A673 (cell line): ENCODE data around the gene LRRC8D. TPM values are rescaled to one million over a fixed set of nuclear protein-coding genes. Genes with fewer than 3 reads are reported as not detected.

Source experiments
- BruUV-seq: library from RNA; stranded (reverse); fragments of 400-500 nt; replicated peaks from 2 replicates; lab custom pipeline; 2021; lab: Mats Ljungman, UMichigan
- CTCF ChIA-PET: fragments of 300-600 bp; sonication (Branson Sonifier 250); formaldehyde crosslinking; loops from one replicate; lab custom pipeline; 2022; ENCODE audit warnings: antibody characterized with exemption; lab: Charles Lee
- POLR2A ChIA-PET: fragments of 300-600 bp; sonication (Branson Sonifier 250); formaldehyde crosslinking; loops from one replicate; lab custom pipeline; 2022; ENCODE audit warnings: antibody characterized with exemption; ENCODE audit not compliant: low non-redundant PET; lab: Charles Lee
- DNase-seq: peaks from one replicate; pipeline ENCODE4 v3.0.0-alpha.2; 2015; ENCODE audit warnings: low spot score
- H3K27ac ChIP-seq: fragments of 200-600 bp; sonication (generic); 2 replicates; pipeline ENCODE4 v1.5.1; 2016; ENCODE audit warnings: mixed run types, low read depth, mild to moderate bottlenecking, mixed read lengths, antibody characterized with exemption, low read length; ENCODE audit not compliant: poor library complexity, severe bottlenecking
- H3K27me3 ChIP-seq: fragments of 200-600 bp; sonication (generic); replicated peaks from 2 replicates; pipeline ENCODE4 v1.6.1; 2017; ENCODE audit warnings: mixed run types, low read depth, mild to moderate bottlenecking, mixed read lengths, antibody characterized with exemption, low read length; ENCODE audit not compliant: insufficient read depth, poor library complexity
- H3K36me3 ChIP-seq: fragments of 200-600 bp; sonication (generic); 2 replicates; pipeline ENCODE4 v1.6.1; 2016; ENCODE audit warnings: mixed run types, mild to moderate bottlenecking, mixed read lengths, antibody characterized with exemption, low read length; ENCODE audit not compliant: insufficient read depth, poor library complexity, severe bottlenecking
- H3K4me1 ChIP-seq: fragments of 200-600 bp; sonication (generic); 2 replicates; pipeline ENCODE4 v1.6.1; 2017; ENCODE audit warnings: mixed run types, mild to moderate bottlenecking, mixed read lengths, antibody characterized with exemption, low read length; ENCODE audit not compliant: insufficient read depth, poor library complexity, severe bottlenecking
- H3K4me3 ChIP-seq: fragments of 200-600 bp; sonication (generic); 2 replicates; pipeline ENCODE4 v1.5.1; 2016; ENCODE audit warnings: low read depth, mixed run types, mild to moderate bottlenecking, mixed read lengths, low read length; ENCODE audit not compliant: poor library complexity, severe bottlenecking
- H3K9me3 ChIP-seq: fragments of 200-600 bp; sonication (generic); 2 replicates; pipeline ENCODE4 v1.6.1; 2016; ENCODE audit warnings: mixed run types, low read depth, mild to moderate bottlenecking, mixed read lengths, antibody characterized with exemption, low read length; ENCODE audit not compliant: poor library complexity, severe bottlenecking
- EZH2 ChIP-seq: fragments of 200-600 bp; sonication (generic); IDR thresholded peaks from 2 replicates; pipeline ENCODE4 v1.6.1; 2017; ENCODE audit warnings: borderline replicate concordance, low read depth, mild to moderate bottlenecking, mixed read lengths, antibody characterized with exemption, low read length; ENCODE audit not compliant: poor library complexity, severe bottlenecking
- intact Hi-C: fragments of 100-400 bp; cut with micrococcal nuclease; formaldehyde crosslinking; loops from one replicate; pipeline ENCODE4 v1.10.0; 2022; ENCODE audit not compliant: unreplicated experiment
- total RNA-seq: library from RNA; stranded (reverse); gene quantifications from 2 replicates; pipeline ENCODE4 v1.2.3, GENCODE V29; 2021
- TF ChIP-seq, protein P1 (sequence below): fragments of 300-800, 200-600 bp; sonication (generic); conservative IDR thresholded peaks from 2 replicates; pipeline ENCODE4 v1.5.1; 2017; ENCODE audit warnings: low read depth, mild to moderate bottlenecking, antibody characterized with exemption, low read length, moderate library complexity, mixed read lengths

LRRC8D gene
- total RNA-seq, 1 experiment from 2014 or later = 59.4 TPM

DNA sequence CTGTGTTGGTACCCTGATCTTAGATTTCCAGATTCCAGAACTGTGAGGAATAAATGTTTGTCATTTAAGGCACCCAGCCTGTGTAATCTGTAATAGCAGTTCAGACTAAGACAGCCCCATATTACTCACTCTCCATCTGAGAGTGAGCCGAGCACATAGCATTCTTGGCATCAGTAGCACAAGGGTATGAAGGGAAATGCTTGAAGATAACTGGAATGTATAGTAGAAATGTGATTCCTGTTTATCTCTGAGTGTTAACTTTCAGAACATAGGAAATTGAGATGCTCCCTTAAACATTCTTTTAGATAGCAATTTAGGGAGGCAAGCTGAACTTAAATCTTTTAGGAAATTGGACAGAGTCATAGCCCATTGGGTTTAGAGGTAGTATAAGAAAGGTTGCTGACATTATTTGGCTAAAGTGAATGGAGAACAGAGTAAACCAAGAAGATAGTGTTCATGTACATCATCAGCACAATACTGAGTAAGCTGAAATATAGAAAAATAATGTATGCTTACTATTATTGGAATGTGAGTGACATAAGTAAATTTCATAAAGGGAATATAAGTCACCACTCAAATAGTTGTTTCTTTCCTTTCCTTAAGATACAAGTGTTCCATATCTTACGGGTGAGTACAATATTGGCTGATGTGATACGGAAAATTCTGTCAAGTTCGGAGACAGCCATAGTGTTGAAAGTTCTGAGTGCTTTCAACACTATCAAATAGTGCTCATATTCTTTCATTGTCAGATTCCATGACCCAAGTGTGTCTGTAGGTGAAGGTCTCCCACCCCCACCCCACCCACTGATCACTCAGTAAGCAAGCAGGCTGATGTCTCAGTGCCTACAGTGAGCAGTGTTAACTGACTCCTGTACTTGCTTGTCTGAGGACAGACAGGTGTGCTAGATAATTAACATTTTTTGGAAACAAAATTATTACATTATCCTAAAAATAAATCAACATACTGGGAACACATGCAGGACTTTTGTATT is 73.7 kb downstream of the LRRC8D start:
- TF ChIP-seq, protein P1, sequence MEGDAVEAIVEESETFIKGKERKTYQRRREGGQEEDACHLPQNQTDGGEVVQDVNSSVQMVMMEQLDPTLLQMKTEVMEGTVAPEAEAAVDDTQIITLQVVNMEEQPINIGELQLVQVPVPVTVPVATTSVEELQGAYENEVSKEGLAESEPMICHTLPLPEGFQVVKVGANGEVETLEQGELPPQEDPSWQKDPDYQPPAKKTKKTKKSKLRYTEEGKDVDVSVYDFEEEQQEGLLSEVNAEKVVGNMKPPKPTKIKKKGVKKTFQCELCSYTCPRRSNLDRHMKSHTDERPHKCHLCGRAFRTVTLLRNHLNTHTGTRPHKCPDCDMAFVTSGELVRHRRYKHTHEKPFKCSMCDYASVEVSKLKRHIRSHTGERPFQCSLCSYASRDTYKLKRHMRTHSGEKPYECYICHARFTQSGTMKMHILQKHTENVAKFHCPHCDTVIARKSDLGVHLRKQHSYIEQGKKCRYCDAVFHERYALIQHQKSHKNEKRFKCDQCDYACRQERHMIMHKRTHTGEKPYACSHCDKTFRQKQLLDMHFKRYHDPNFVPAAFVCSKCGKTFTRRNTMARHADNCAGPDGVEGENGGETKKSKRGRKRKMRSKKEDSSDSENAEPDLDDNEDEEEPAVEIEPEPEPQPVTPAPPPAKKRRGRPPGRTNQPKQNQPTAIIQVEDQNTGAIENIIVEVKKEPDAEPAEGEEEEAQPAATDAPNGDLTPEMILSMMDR = no peak
- TF ChIP-seq EZH2 = no peak
- POLR2A ChIA-PET = no interaction called here
- Histone ChIP-seq H3K27ac (peak overlapping the region; percentile 39), H3K36me3 (peaks cover 4% of the 10 kb centered on the region), H3K9me3 (no peaks in the 10 kb centered on the region), H3K4me1 (peaks cover 69% of the 10 kb centered on the region), H3K4me3 (no peak overlapping the region), H3K27me3 (no peaks in the 10 kb centered on the region)
- CTCF ChIA-PET = no interaction called here
- intact Hi-C loops = no loop called here
- no TSS peak for BruUV-seq
- peak; percentile 67 for DNase-seq

GRCh38 chr1:89896105-89896942 is 75.5 kb downstream of the LRRC8D start:
- Histone ChIP-seq H3K4me1 (peaks cover 73% of the 10 kb centered on the region), H3K9me3 (no peaks in the 10 kb centered on the region), H3K36me3 (peaks cover 4% of the 10 kb centered on the region), H3K27me3 (no peaks in the 10 kb centered on the region), H3K27ac (peak overlapping the region; percentile 9), H3K4me3 (no peak overlapping the region)
- DNase-seq = no peak
- intact Hi-C loops = no loop called here
- no TSS peak for BruUV-seq
- CTCF ChIA-PET = no interaction called here
- TF ChIP-seq EZH2 = no peak
- TF ChIP-seq, protein P1 = no peak
- POLR2A ChIA-PET = no interaction called here

GRCh38 chr1:89897347-89898133 is 76.7 kb downstream of the LRRC8D start:
- peak; percentile 53 for DNase-seq
- ChIA-PET CTCF (no interaction called here), POLR2A (no interaction called here)
- Histone ChIP-seq H3K4me3 (no peak overlapping the region), H3K36me3 (peaks cover 4% of the 10 kb centered on the region), H3K27me3 (no peaks in the 10 kb centered on the region), H3K4me1 (peaks cover 73% of the 10 kb centered on the region), H3K27ac (peak overlapping the region; percentile 47), H3K9me3 (no peaks in the 10 kb centered on the region)
- BruUV-seq = no TSS peak
- intact Hi-C loops = no loop called here
- TF ChIP-seq EZH2 = no peak
- TF ChIP-seq, protein P1 = no peak
